NT2/D1 (cell line): ENCODE results near the gene KISS1.
A peak's percentile ranks its signal among the peaks of the same experiment; 100 is the strongest.

Experiments used
- DNase-seq: peaks from one replicate; pipeline ENCODE4 v3.0.0-alpha.2; 2011; ENCODE audit warnings: low read depth, low spot score
- H3K27me3 ChIP-seq: 2 replicates; pipeline ENCODE4 v1.6.0; 2011; ENCODE audit warnings: mild to moderate bottlenecking; ENCODE audit not compliant: insufficient read length, insufficient read depth
- H3K36me3 ChIP-seq: 2 replicates; pipeline ENCODE4 v1.6.1; 2011; ENCODE audit warnings: mild to moderate bottlenecking, low read length, mixed read lengths; ENCODE audit not compliant: insufficient read depth, insufficient read length
- H3K4me1 ChIP-seq: 2 replicates; pipeline ENCODE4 v1.5.1; 2011; ENCODE audit not compliant: insufficient read depth, insufficient read length
- H3K4me3 ChIP-seq: 2 replicates; pipeline ENCODE4 v1.5.1; 2011; ENCODE audit warnings: low read depth; ENCODE audit not compliant: insufficient read length
- H3K9ac ChIP-seq: 2 replicates; pipeline ENCODE4 v1.6.0; 2011; ENCODE audit warnings: low read depth; ENCODE audit not compliant: insufficient read length
- H3K9me3 ChIP-seq: 2 replicates; pipeline ENCODE4 v1.5.1; 2011; ENCODE audit warnings: mild to moderate bottlenecking, low read length; ENCODE audit not compliant: insufficient read depth
- SUZ12 ChIP-seq: IDR thresholded peaks from 2 replicates; pipeline ENCODE4 v1.6.1; 2011; ENCODE audit not compliant: insufficient read length, insufficient read depth; ENCODE audit errors: extremely low read depth
- YY1 ChIP-seq: IDR thresholded peaks from 2 replicates; pipeline ENCODE4 v1.6.1; 2011; ENCODE audit not compliant: insufficient read length, insufficient read depth
- ZNF274 ChIP-seq: IDR thresholded peaks from 2 replicates; pipeline ENCODE4 v1.6.1; 2011; ENCODE audit warnings: mild to moderate bottlenecking, low read depth, low read length

KISS1 gene

GRCh38 chr1:204205486-204205885, 9.2 kb upstream of the KISS1 start:
- Histone ChIP-seq H3K9ac (no peak overlapping the region), H3K4me1 (no peaks in the 10 kb centered on the region), H3K36me3 (no peaks in the 10 kb centered on the region), H3K27me3 (peaks cover 6% of the 10 kb centered on the region), H3K9me3 (no peaks in the 10 kb centered on the region), H3K4me3 (no peak overlapping the region)
- DNase-seq, result no peak
- no peak for TF ChIP-seq ZNF274

- no peak for TF ChIP-seq YY1
- TF ChIP-seq SUZ12, result no peak
- no peak for TF ChIP-seq ZNF274
- peaks cover 6% of the 10 kb centered on the region for H3K27me3 ChIP-seq
- no peaks in the 10 kb centered on the region for H3K4me1 ChIP-seq
- no peaks in the 10 kb centered on the region for H3K36me3 ChIP-seq
- no peak overlapping the region for H3K4me3 ChIP-seq
- H3K9ac ChIP-seq, result no peak overlapping the region
- no peaks in the 10 kb centered on the region for H3K9me3 ChIP-seq
- no peak for DNase-seq
Observed at GRCh38 chr1:204204944-204205343, 8.7 kb upstream of the KISS1 start.

GRCh38 chr1:204203206-204203767, 7.0 kb upstream of the KISS1 start:
- no peak for DNase-seq
- Histone ChIP-seq H3K36me3 (no peaks in the 10 kb centered on the region), H3K9ac (no peak overlapping the region), H3K9me3 (no peaks in the 10 kb centered on the region), H3K4me1 (peaks cover 9% of the 10 kb centered on the region), H3K4me3 (no peak overlapping the region), H3K27me3 (peaks cover 6% of the 10 kb centered on the region)
- no peak for TF ChIP-seq YY1
- no peak for TF ChIP-seq SUZ12
- no peak for TF ChIP-seq ZNF274

- H3K36me3 ChIP-seq, result no peaks in the 10 kb centered on the region
- no peak overlapping the region for H3K9ac ChIP-seq
- H3K4me1 ChIP-seq, result peaks cover 10% of the 10 kb centered on the region
- H3K9me3 ChIP-seq, result no peaks in the 10 kb centered on the region
- H3K27me3 ChIP-seq, result peaks cover 6% of the 10 kb centered on the region
- no peak overlapping the region for H3K4me3 ChIP-seq
- no peak for DNase-seq
- TF ChIP-seq SUZ12 (no peak), YY1 (no peak), ZNF274 (no peak)
Observed at GRCh38 chr1:204202481-204202880, 6.2 kb upstream of the KISS1 start.

- Histone ChIP-seq H3K9ac (no peak overlapping the region), H3K9me3 (no peaks in the 10 kb centered on the region), H3K36me3 (no peaks in the 10 kb centered on the region), H3K4me1 (peaks cover 13% of the 10 kb centered on the region), H3K27me3 (peaks cover under 1% of the 10 kb centered on the region), H3K4me3 (no peak overlapping the region)
- TF ChIP-seq ZNF274, result no peak
- TF ChIP-seq SUZ12, result no peak
- TF ChIP-seq YY1, result no peak
- DNase-seq, result no peak
Observed at GRCh38 chr1:204201348-204202040, 5.2 kb upstream of the KISS1 start.

GRCh38 chr1:204199579-204199978, 3.3 kb upstream of the KISS1 start:
- H3K9me3 ChIP-seq, result no peaks in the 10 kb centered on the region
- H3K9ac ChIP-seq, result no peak overlapping the region
- H3K4me1 ChIP-seq, result peaks cover 29% of the 10 kb centered on the region
- H3K27me3 ChIP-seq, result no peaks in the 10 kb centered on the region
- H3K36me3 ChIP-seq, result no peaks in the 10 kb centered on the region
- TF ChIP-seq YY1 (no peak), SUZ12 (no peak), ZNF274 (no peak)
- no peak for DNase-seq
- no peak overlapping the region for H3K4me3 ChIP-seq

GRCh38 chr1:204198348-204199340, 2.4 kb upstream of the KISS1 start:
- Histone ChIP-seq H3K27me3 (peaks cover 3% of the 10 kb centered on the region), H3K36me3 (no peaks in the 10 kb centered on the region), H3K4me3 (no peak overlapping the region), H3K9me3 (no peaks in the 10 kb centered on the region), H3K9ac (no peak overlapping the region), H3K4me1 (peaks cover 29% of the 10 kb centered on the region)
- TF ChIP-seq ZNF274 (no peak), YY1 (no peak), SUZ12 (no peak)
- peak; percentile 68 for DNase-seq
